HCT116 (cell line): Measurements from ENCODE around the gene LCAT. TPM values are rescaled to one million over a fixed set of nuclear protein-coding genes. Genes with fewer than 3 reads are reported as not detected.

ENCODE experiments used
- ATAC-seq: fragments of 200-7000 bp; cut with Tn5 transposase; 2 replicates; pipeline ENCODE4 v1.9.1; 2020; ENCODE audit warnings: mild to moderate bottlenecking, moderate library complexity
- BruUV-seq: library from RNA; stranded (reverse); fragments of 400-500 nt; replicated peaks from 2 replicates; lab custom pipeline; 2021; lab: Mats Ljungman, UMichigan
- CTCF ChIA-PET: fragments of 300-600 bp; sonication (Branson Sonifier 250); formaldehyde crosslinking; loops from one replicate; lab custom pipeline; 2021; ENCODE audit warnings: antibody characterized with exemption; lab: Charles Lee
- POLR2A ChIA-PET: fragments of 300-600, 350-600 bp; sonication (Branson Sonifier 250); formaldehyde crosslinking; loops from one replicate; lab custom pipeline; 2021; ENCODE audit warnings: antibody characterized with exemption; lab: Charles Lee
- RAD21 ChIA-PET, 2 experiments: fragments of 300-600 bp; sonication (Branson Sonifier 250); formaldehyde crosslinking; loops; one replicate each; lab custom pipeline; 2023; ENCODE audit warnings: low total read pairs in 2 of 2; ENCODE audit not compliant: uncharacterized antibody in 2 of 2, unreplicated experiment in 2 of 2, low non-redundant PET in 1 of 2; lab: Charles Lee
- DNase-seq: peaks from one replicate; pipeline ENCODE4 v3.0.0-alpha.2; 2010; ENCODE audit warnings: low read depth, low spot score
- H2AFZ ChIP-seq: fragments of 200-600 bp; shearing (Covaris generic), sonication (generic); 2 replicates; pipeline ENCODE4 v1.6.1; 2017; ENCODE audit warnings: low read depth, mixed run types, mixed read lengths, antibody characterized with exemption, low read length; ENCODE audit not compliant: poor library complexity, severe bottlenecking
- H3K27ac ChIP-seq: 2 replicates; pipeline ENCODE4 v1.5.1; 2012; ENCODE audit warnings: low read depth, low read length
- H3K27me3 ChIP-seq: fragments of 200-600 bp; sonication (generic); 2 replicates; pipeline ENCODE4 v1.6.1; 2016; ENCODE audit warnings: mixed run types, low read length, mixed read lengths; ENCODE audit not compliant: insufficient read depth
- H3K36me3 ChIP-seq, 2 experiments: fragments of 200-500 bp in 1 of 2; fragments of 200-600 bp in 1 of 2; sonication (Bioruptor generic) in 1 of 2; sonication (generic) in 1 of 2; 2 replicates each; pipeline versions ENCODE4 v1.5.1 to v1.6.1; 2014 to 2016; ENCODE audit warnings: low read length in 2 of 2, inconsistent platforms in 1 of 2, mixed read lengths in 1 of 2, mixed run types in 1 of 2; ENCODE audit not compliant: insufficient read depth in 2 of 2, control insufficient read depth in 1 of 2
- H3K4me1 ChIP-seq, 2 experiments: fragments of 200-600 bp in 1 of 2; sonication (generic) in 1 of 2; 2 replicates each; pipeline versions ENCODE4 v1.5.1 to v1.6.1; 2012 to 2017; ENCODE audit warnings: low read length in 2 of 2, inconsistent platforms in 1 of 2, mild to moderate bottlenecking in 1 of 2, mixed read lengths in 1 of 2, mixed run types in 1 of 2, moderate library complexity in 1 of 2; ENCODE audit not compliant: insufficient read depth in 2 of 2, control insufficient read depth in 1 of 2
- H3K4me2 ChIP-seq: fragments of 200-600 bp; sonication (generic); 2 replicates; pipeline ENCODE4 v1.6.1; 2017; ENCODE audit warnings: mixed run types, low read length, mixed read lengths
- H3K4me3 ChIP-seq, 2 experiments: fragments of 200-600 bp in 1 of 2; sonication (generic) in 1 of 2; replicated peaks in 1 of 2; 2 replicates each; pipeline ENCODE4 v1.5.1; 2011 to 2016; ENCODE audit warnings: low read length in 2 of 2, control low read depth in 1 of 2, low read depth in 1 of 2, mild to moderate bottlenecking in 1 of 2, mixed read lengths in 1 of 2, mixed run types in 1 of 2
- H3K79me2 ChIP-seq: fragments of 200-600 bp; sonication (generic); 2 replicates; pipeline ENCODE4 v1.6.1; 2017; ENCODE audit warnings: mild to moderate bottlenecking, mixed run types, low read length, moderate library complexity, mixed read lengths; ENCODE audit not compliant: insufficient read depth
- H3K9ac ChIP-seq: fragments of 200-600 bp; sonication (generic); 2 replicates; pipeline ENCODE4 v1.6.1; 2016; ENCODE audit warnings: low read length, mixed read lengths
- H3K9me2 ChIP-seq: fragments of 200-600 bp; sonication (generic), shearing (Covaris generic); 2 replicates; pipeline ENCODE4 v1.6.1; 2017; ENCODE audit warnings: mixed run types, mild to moderate bottlenecking, moderate library complexity; ENCODE audit not compliant: insufficient read depth
- H3K9me3 ChIP-seq, 2 experiments: fragments of 200-500 bp in 1 of 2; fragments of 200-600 bp in 1 of 2; sonication (Bioruptor generic) in 1 of 2; sonication (generic) in 1 of 2; 2 replicates each; pipeline ENCODE4 v1.6.1; 2014 to 2017; ENCODE audit warnings: low read length in 2 of 2, mixed read lengths in 2 of 2, inconsistent platforms in 1 of 2, low read depth in 1 of 2, mild to moderate bottlenecking in 1 of 2, mixed run types in 1 of 2, moderate library complexity in 1 of 2; ENCODE audit not compliant: control insufficient read depth in 1 of 2, insufficient read depth in 1 of 2
- H4K20me1 ChIP-seq: fragments of 200-600 bp; sonication (generic), shearing (Covaris generic); 2 replicates; pipeline ENCODE4 v1.6.1; 2017; ENCODE audit warnings: mixed run types, mild to moderate bottlenecking, moderate library complexity; ENCODE audit not compliant: insufficient read depth
- ATF3 ChIP-seq: IDR thresholded peaks from 2 replicates; pipeline ENCODE4 v1.6.1; 2012
- SP1 ChIP-seq: IDR thresholded peaks from 2 replicates; pipeline ENCODE4 v1.6.1; 2012; ENCODE audit warnings: low read depth
- ZBTB33 ChIP-seq: IDR thresholded peaks from 2 replicates; pipeline ENCODE4 v1.6.1; 2011; ENCODE audit warnings: mild to moderate bottlenecking, low read length, moderate library complexity; ENCODE audit not compliant: insufficient replicate concordance; ENCODE audit errors: extremely low read depth
- intact Hi-C: fragments of 100-400 bp; cut with micrococcal nuclease; formaldehyde crosslinking; loops from 2 replicates; pipeline ENCODE4 v1.10.0; 2022
- total RNA-seq: library from RNA; stranded (reverse); gene quantifications from one replicate; pipeline ENCODE4 v1.2.1, GENCODE V29; 2021; ENCODE audit not compliant: unreplicated experiment
- TF ChIP-seq, protein P1 (sequence below), 3 experiments: fragments of 200-600 bp in 1 of 3; sonication (generic) in 1 of 3; IDR thresholded peaks in 2 of 3; conservative IDR thresholded peaks in 1 of 3; 2 replicates each; pipeline ENCODE4 v1.5.1; 2012 to 2017; ENCODE audit warnings: low read depth in 2 of 3, low read length in 2 of 3, antibody characterized with exemption in 1 of 3, borderline replicate concordance in 1 of 3, control low read depth in 1 of 3, mild to moderate bottlenecking in 1 of 3, mixed read lengths in 1 of 3, mixed run types in 1 of 3, moderate library complexity in 1 of 3; ENCODE audit not compliant: insufficient read depth in 1 of 3

LCAT gene
- total RNA-seq, 1 experiment from 2014 or later: 17.6 TPM

- no TSS peak for BruUV-seq
- TF ChIP-seq ZBTB33 (no peak), SP1 (no peak), ATF3 (no peak)
- TF ChIP-seq, protein P1, sequence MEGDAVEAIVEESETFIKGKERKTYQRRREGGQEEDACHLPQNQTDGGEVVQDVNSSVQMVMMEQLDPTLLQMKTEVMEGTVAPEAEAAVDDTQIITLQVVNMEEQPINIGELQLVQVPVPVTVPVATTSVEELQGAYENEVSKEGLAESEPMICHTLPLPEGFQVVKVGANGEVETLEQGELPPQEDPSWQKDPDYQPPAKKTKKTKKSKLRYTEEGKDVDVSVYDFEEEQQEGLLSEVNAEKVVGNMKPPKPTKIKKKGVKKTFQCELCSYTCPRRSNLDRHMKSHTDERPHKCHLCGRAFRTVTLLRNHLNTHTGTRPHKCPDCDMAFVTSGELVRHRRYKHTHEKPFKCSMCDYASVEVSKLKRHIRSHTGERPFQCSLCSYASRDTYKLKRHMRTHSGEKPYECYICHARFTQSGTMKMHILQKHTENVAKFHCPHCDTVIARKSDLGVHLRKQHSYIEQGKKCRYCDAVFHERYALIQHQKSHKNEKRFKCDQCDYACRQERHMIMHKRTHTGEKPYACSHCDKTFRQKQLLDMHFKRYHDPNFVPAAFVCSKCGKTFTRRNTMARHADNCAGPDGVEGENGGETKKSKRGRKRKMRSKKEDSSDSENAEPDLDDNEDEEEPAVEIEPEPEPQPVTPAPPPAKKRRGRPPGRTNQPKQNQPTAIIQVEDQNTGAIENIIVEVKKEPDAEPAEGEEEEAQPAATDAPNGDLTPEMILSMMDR (IDR thresholded peaks at IDR 0.05 in 2 of 3, conservative IDR thresholded peaks at IDR 0.05 in 1 of 3; ENCODE audit: borderline replicate concordance in 1 of 3, insufficient read depth in 1 of 3, low read depth in 2 of 3, low read length in 2 of 3): peak in 1 of 3 experiments; percentile 41; a peak in 2 of 6 replicates
- ChIA-PET POLR2A (no interaction called here), CTCF (no interaction called here), RAD21 (no interaction called here)
- no peaks in the 10 kb centered on the region for H3K9me2 ChIP-seq
- DNase-seq: no peak
- intact Hi-C loops: loop anchor here (10.0 kb wide), 1 partner anchor 407 kb away; the partner anchor contains the start of gene RIPOR1
- no peaks in the 10 kb centered on the region for H3K9me3 ChIP-seq
- H3K4me2 ChIP-seq: no peak within 1 kb of the TSS
- H3K79me2 ChIP-seq: peaks cover 26% of the 10 kb centered on the region
- H3K36me3 ChIP-seq: peaks cover 0 to 8% of the 10 kb centered on the region in 2 experiments; a peak in 2 of 4 replicates
- H2AFZ ChIP-seq: no peak within 1 kb of the TSS
- H4K20me1 ChIP-seq: no peaks in the 10 kb centered on the region
- no peaks in the 10 kb centered on the region for H3K27me3 ChIP-seq
- no peak within 1 kb of the TSS for H3K27ac ChIP-seq
- ATAC-seq: no peak
- no peak within 1 kb of the TSS for H3K9ac ChIP-seq
- H3K4me3 ChIP-seq: no peak within 1 kb of the TSS
- peaks cover 0 to 19% of the 10 kb centered on the region in 2 experiments; a peak in 3 of 4 replicates for H3K4me1 ChIP-seq
These were observed 12.0 kb downstream of the LCAT start, which contains the start of gene CTRL for GRCh38 chr16:67931712-67932461. TSS of gene CTRL (minus strand) at chr16:67931862. CDS start at chr16:67931852, 10 bp downstream.
